GDM1 (cell line): ENCODE data around the gene RAD21L1.

Source experiments
- DNase-seq: peaks from one replicate; lab custom pipeline; 2025; lab: John Stamatoyannopoulos, UW

RAD21L1 gene

GRCh38 chr20:1273366-1273765 lies 47.5 kb downstream of the RAD21L1 start:
- DNase-seq, result no peak

- no peak for DNase-seq
These were observed 48.9 kb downstream of the RAD21L1 start for GRCh38 chr20:1274485-1275311.

- DNase-seq, result no peak
These were observed 50.1 kb downstream of the RAD21L1 start for GRCh38 chr20:1275919-1276318.

- no peak for DNase-seq
These were observed 51.9 kb downstream of the RAD21L1 start for GRCh38 chr20:1277529-1278322.

- no peak for DNase-seq
These were observed 53.1 kb downstream of the RAD21L1 start for GRCh38 chr20:1278993-1279392.

GRCh38 chr20:1280195-1281102 lies 54.6 kb downstream of the RAD21L1 start:
- no peak for DNase-seq

GRCh38 chr20:1281279-1282057 lies 55.6 kb downstream of the RAD21L1 start:
- DNase-seq, result no peak

- no peak for DNase-seq
These were observed 57.1 kb downstream of the RAD21L1 start for GRCh38 chr20:1282966-1283365.

GRCh38 chr20:1283522-1284510 lies 58.0 kb downstream of the RAD21L1 start:
- DNase-seq, result no peak

- no peak for DNase-seq
These were observed 60.6 kb downstream of the RAD21L1 start for GRCh38 chr20:1286267-1287024.

- no peak for DNase-seq
These were observed 61.5 kb downstream of the RAD21L1 start for GRCh38 chr20:1287306-1287705.

GRCh38 chr20:1287787-1288569 lies 62.1 kb downstream of the RAD21L1 start:
- DNase-seq, result no peak

GRCh38 chr20:1291191-1291741 lies 65.4 kb downstream of the RAD21L1 start:
- DNase-seq, result no peak

- DNase-seq, result no peak
These were observed 66.8 kb downstream of the RAD21L1 start for GRCh38 chr20:1292620-1293019.

GRCh38 chr20:1293641-1294379 lies 68.0 kb downstream of the RAD21L1 start:
- no peak for DNase-seq

- DNase-seq, result no peak
These were observed 68.7 kb downstream of the RAD21L1 start for GRCh38 chr20:1294497-1294896.

GRCh38 chr20:1295276-1295930 lies 69.6 kb downstream of the RAD21L1 start:
- DNase-seq, result no peak
